HG03196 (cell line): Measurements from ENCODE around the gene GAD2.
"Not testable (repeated sequence)": the region's sequence is repeated elsewhere in the genome, so short reads cannot be mapped to it uniquely, and the experiment has no call there.

Experiments used
- ATAC-seq: cut with Tn5 transposase; IDR thresholded peaks from one replicate; pipeline ENCODE4 v1.9.1; 2021; ENCODE audit not compliant: unreplicated experiment

GAD2 gene

GRCh38 chr10:26311383-26311940 is 94.9 kb downstream of the GAD2 start:
- no peak for ATAC-seq

GRCh38 chr10:26314265-26315013 is 97.9 kb downstream of the GAD2 start:
- ATAC-seq: no peak

- no peak for ATAC-seq
Measured at GRCh38 chr10:26318672-26319071, 102.1 kb downstream of the GAD2 start.

GRCh38 chr10:26323219-26323618 is 106.6 kb downstream of the GAD2 start:
- ATAC-seq: no peak

GRCh38 chr10:26326851-26327250 is 110.3 kb downstream of the GAD2 start:
- no peak for ATAC-seq

- no peak for ATAC-seq
Measured at GRCh38 chr10:26327811-26328210, 111.2 kb downstream of the GAD2 start.

- no peak for ATAC-seq
Measured at GRCh38 chr10:26331371-26331770, 114.8 kb downstream of the GAD2 start.

GRCh38 chr10:26334232-26334931 is 117.8 kb downstream of the GAD2 start:
- ATAC-seq: no peak

GRCh38 chr10:26334932-26335573 is 118.5 kb downstream of the GAD2 start:
- peak; percentile 83 for ATAC-seq

GRCh38 chr10:26335574-26336093 is 119.1 kb downstream of the GAD2 start:
- ATAC-seq: peak; percentile 39

GRCh38 chr10:26336979-26337378 is 120.4 kb downstream of the GAD2 start:
- ATAC-seq: no peak

- no peak for ATAC-seq
Measured at GRCh38 chr10:26341701-26342100, 125.1 kb downstream of the GAD2 start.

GRCh38 chr10:26348821-26349417 is 132.3 kb downstream of the GAD2 start:
- not testable (repeated sequence) for ATAC-seq
